Hematopoietic multipotent progenitor cell treated with erythropoietin and hydrocortisone succinate and interleukin-3 and kit ligand, for 15 days (in vitro differentiated cells): Measurements from ENCODE around the gene SDHD.

Source experiments
- DNase-seq: peaks from one replicate; pipeline ENCODE4 v3.0.0-alpha.2; 2015; ENCODE audit warnings: low spot score

The SDHD gene

GRCh38 chr11:112103446-112103845 is 16.8 kb downstream of the SDHD start:
- no peak for DNase-seq

DNA sequence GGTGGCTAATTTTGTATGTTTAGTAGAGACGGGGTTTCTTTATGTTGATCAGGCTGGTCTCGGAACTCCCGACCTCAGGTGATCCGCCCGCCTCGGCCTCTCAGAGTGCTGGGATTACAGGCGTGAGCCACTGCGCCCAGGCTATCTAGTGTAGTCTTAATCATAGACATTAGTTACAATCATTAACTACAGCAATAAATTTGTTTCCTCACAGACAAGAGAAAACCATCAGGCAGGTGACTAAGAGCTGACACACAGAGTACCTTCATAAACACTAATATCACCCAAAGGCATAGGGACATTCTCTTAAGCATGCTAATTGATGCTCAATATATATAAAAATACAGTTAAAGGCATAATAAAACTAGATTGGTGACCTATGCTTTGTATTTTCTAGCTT is 19.4 kb downstream of the SDHD start:
- DNase-seq: no peak

- DNase-seq: peak; percentile 71
Observed at GRCh38 chr11:112113539-112114457, 27.1 kb downstream of the SDHD start.

DNA sequence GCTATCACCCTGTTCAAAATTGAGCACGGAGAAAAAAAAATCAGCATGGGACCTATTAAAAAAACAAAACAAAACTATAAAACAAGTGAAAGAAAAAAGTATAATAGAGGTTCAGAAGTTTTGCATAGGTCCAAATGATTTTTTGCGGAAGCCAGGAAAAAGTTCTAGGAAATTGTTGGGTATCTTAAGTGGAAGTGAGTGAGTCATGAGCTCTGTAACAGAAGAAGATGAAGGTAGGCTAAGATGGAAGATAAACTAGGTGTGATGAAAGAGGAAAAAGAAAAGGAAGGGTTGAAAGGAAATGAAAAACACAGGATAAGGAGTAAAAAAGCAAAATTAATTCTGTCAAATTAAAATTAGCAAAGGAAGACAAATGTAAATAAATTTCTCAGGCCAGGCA is 27.8 kb downstream of the SDHD start:
- no peak for DNase-seq

GRCh38 chr11:112115386-112115785 is 28.7 kb downstream of the SDHD start:
- DNase-seq: no peak

DNA sequence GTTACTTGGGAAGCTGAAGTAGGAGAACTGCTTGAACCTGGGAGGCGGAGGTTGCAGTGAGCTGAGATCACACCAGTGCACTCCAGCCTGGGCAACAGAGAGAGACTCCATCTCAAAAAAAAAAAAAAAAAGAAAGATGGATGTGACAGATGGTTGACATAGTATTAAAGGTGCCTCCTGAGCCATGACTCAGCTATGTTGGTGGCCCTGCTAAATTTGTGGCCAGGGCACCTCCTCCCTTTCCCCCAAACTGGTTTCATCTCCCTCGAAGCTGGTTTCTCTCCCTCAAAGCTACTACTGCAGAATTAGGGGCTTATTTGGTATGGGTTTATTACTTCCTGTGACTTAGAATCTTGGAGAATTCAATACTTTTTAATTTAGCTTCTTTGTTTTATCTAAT is 31.5 kb downstream of the SDHD start:
- no peak for DNase-seq

DNA sequence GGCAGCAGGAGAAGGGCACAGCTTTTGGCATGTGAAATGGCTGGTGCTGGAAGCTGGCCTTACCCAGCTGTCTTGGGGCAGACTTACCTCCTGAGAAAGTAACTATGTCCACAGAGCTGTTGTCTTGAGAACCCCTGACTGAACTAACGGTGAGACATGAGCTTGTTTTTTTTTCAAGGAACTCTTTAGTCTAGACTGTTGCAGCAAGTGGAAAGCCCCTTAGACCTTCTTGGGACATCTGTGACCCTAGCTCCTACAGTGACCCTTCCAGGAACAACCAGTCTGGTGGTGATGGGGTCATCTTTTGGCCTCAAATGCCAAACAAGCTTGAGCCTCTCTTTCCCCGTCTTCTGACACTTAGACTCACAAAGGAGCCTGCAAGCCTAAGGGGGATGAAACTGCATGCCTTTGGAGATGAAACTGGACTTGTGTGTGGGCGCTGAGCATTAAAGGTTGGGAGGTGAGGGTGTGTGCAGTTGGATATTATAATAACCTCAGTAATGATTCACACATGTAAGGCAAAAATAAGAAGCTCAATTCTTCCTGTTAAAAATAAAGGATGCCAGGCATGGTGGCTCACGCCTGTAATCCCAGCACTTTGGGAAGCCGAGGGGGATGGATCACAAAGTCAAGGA is 35.4 kb downstream of the SDHD start:
- DNase-seq: no peak

DNA sequence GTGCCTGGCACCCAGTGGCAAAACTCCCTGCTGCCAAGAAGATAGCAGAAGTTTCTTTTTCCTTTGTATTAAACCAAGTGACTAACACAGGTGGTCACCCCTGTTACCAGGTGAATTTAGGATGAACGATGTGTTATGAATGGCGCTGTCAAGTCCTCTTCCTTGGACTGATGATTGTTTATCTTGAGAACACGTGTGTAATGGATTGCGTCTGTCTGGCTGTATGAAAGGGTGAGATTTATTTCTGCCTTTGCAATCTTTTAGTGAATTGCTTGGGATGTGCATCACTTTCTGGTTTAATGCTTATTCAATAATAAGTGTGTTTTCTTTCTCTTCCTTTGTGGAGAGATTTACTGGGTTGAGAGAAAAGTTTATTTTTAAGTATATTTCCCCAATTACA is 36.5 kb downstream of the SDHD start:
- no peak for DNase-seq

DNA sequence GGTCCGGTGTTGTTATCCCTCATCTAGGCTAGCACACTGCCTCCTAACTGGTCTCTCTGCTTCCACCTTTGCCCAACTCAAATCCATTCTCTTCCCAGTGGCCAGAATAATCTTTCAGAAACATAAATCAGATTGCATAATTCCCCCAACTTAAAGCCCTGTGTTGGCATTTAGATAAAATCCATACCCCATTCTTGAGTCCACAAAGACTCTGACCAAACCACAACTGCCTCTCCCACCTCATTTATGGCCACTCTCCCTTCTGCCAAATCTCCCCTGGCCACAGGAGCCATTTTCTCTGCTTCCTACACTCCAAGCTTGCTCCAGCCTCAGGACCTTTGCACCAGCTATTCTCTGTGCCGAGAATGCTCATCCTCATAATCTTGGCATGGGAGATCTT is 40.4 kb downstream of the SDHD start:
- DNase-seq: no peak

DNA sequence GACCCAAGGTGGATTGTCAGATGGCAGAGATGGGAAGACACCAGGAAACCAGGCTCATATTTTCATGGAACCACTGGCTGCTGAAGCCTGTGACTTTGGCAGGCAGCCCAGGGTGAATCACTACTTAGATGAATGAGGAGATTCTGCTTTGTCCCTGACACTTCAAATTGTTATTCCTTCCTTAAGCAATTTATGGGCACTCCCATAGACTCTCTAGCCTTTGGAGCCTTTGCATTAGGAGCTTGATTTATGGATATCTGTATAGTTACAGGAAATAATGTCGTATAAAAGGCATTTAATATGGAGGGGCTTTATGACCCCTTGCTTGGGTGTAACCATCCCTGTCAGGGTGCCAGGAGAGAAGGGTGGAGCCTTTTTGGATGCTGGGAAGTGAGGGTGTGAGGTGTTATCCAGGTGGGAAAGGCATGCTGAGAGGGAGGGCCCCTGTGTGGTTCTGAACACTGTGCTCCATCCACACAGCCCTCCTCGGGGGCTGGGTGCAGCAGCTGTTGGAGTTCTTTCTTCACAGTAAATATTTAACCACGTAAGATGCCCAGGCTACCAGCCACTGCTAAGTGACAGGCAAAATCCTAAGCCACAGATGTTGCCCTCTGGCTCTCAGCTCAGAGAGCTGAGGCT is 41.9 kb downstream of the SDHD start:
- DNase-seq: no peak

- no peak for DNase-seq
Observed at GRCh38 chr11:112129656-112130055, 43.0 kb downstream of the SDHD start.

- no peak for DNase-seq
Observed at GRCh38 chr11:112132737-112133136, 46.1 kb downstream of the SDHD start.

DNA sequence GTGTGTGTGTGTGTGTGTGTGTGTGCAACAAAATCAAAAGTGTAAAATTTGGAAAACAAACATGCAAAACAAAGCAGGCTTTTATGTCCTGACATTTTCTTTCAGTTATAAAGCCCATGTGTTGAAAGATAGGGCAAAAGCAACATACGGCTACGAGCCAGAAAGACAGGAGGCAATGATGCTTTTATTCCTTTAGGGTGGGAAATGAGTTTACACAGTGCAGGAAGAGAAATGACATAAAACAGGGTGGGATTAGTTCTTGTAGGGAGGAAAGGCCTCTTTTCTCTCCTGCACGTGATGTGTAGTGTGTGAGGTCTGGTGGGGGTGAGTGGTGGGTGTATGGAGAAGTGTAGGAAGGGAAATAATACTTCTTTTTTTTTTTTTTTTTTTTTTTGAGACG is 47.8 kb downstream of the SDHD start:
- no peak for DNase-seq

- DNase-seq: no peak
Observed at GRCh38 chr11:112143597-112143996, 56.9 kb downstream of the SDHD start.
